HepG2 (cell line): ENCODE data around the gene ZNF275. TPM values are rescaled to one million over a fixed set of nuclear protein-coding genes. Genes with fewer than 3 reads are reported as not detected.

Source experiments
- ATAC-seq: fragments of 200-7000 bp; cut with Tn5 transposase; 3 replicates; pipeline ENCODE4 v1.9.1; 2020; ENCODE audit warnings: mild to moderate bottlenecking, moderate library complexity
- BruUV-seq: library from RNA; stranded (reverse); fragments of 400-500 nt; replicated peaks from 2 replicates; lab custom pipeline; 2021; lab: Mats Ljungman, UMichigan
- CTCF ChIA-PET: fragments of 300-600 bp; formaldehyde crosslinking; extraction: SDS; loops from one replicate; lab custom pipeline; 2021; ENCODE audit warnings: low total read pairs, inconsistent platforms, low intra/inter-chr PET ratio; lab: Yijun Ruan, JAX
- POLR2A ChIA-PET: fragments of 350-600 bp; sonication (Branson Sonifier 250); formaldehyde crosslinking; loops from one replicate; lab custom pipeline; 2020; ENCODE audit warnings: antibody characterized with exemption, inconsistent platforms; lab: Yijun Ruan, JAX
- DNase-seq: peaks from one replicate; pipeline ENCODE4 v3.0.0-alpha.2; 2015; ENCODE audit warnings: low spot score
- FAIRE-seq: peaks from 3 replicates; lab custom pipeline; 2011; peaks lifted over from hg19 to GRCh38; lab: Jason Lieb, UNC
- H2AFZ ChIP-seq: one replicate; pipeline ENCODE4 v1.6.1; 2011; ENCODE audit warnings: low read length, inconsistent platforms
- H3K27ac ChIP-seq: fragments of 300-600 bp; 3 replicates; pipeline ENCODE4 v1.8.0; 2011; ENCODE audit warnings: mixed run types, mild to moderate bottlenecking, mixed read lengths, low read length, inconsistent platforms; ENCODE audit not compliant: insufficient read depth; ENCODE audit errors: extremely low read length
- H3K27me3 ChIP-seq, 2 experiments: fragments of 200-600 bp in 1 of 2; 2 replicates in 1 of 2; 3 replicates in 1 of 2; pipeline versions ENCODE4 v1.6.0 to v1.8.0; 2011; ENCODE audit warnings: low read length in 2 of 2, mild to moderate bottlenecking in 2 of 2, moderate library complexity in 2 of 2, inconsistent platforms in 1 of 2; ENCODE audit not compliant: insufficient read depth in 2 of 2, control insufficient read depth in 1 of 2
- H3K36me3 ChIP-seq, 2 experiments: fragments of 200-600 bp in 1 of 2; replicated peaks in 1 of 2; 2 replicates in 1 of 2; 3 replicates in 1 of 2; pipeline versions ENCODE4 v1.5.1 to v1.8.0; 2011; ENCODE audit warnings: low read length in 2 of 2, inconsistent platforms in 1 of 2; ENCODE audit not compliant: insufficient read depth in 2 of 2, control insufficient read depth in 1 of 2
- H3K4me1 ChIP-seq: 2 replicates; pipeline ENCODE4 v1.5.1; 2012; ENCODE audit warnings: low read length, inconsistent platforms; ENCODE audit not compliant: insufficient read depth
- H3K4me2 ChIP-seq: 2 replicates; pipeline ENCODE4 v1.6.0; 2011; ENCODE audit warnings: low read depth, low read length, inconsistent platforms
- H3K4me3 ChIP-seq, 3 experiments: fragments of 200-600 bp in 1 of 3; sonication (generic), shearing (Covaris generic) in 1 of 3; replicated peaks in 1 of 3; 2 replicates each; pipeline ENCODE4 v1.5.1; 2011 to 2016; ENCODE audit warnings: low read length in 3 of 3, inconsistent platforms in 2 of 3, low read depth in 2 of 3, mild to moderate bottlenecking in 2 of 3, control low read depth in 1 of 3, mixed read lengths in 1 of 3; ENCODE audit not compliant: insufficient read depth in 1 of 3
- H3K79me2 ChIP-seq: one replicate; pipeline ENCODE4 v1.6.1; 2011; ENCODE audit warnings: low read length, inconsistent platforms; ENCODE audit not compliant: insufficient read depth
- H3K9ac ChIP-seq: 2 replicates; pipeline ENCODE4 v1.6.0; 2011; ENCODE audit warnings: mild to moderate bottlenecking, low read depth, low read length, inconsistent platforms; ENCODE audit not compliant: insufficient read depth
- H3K9me3 ChIP-seq: 2 replicates; pipeline ENCODE4 v1.5.1; 2012; ENCODE audit warnings: mild to moderate bottlenecking, low read length
- H4K20me1 ChIP-seq: 2 replicates; pipeline ENCODE4 v1.6.0; 2011; ENCODE audit warnings: inconsistent platforms, mild to moderate bottlenecking, low read length, moderate library complexity; ENCODE audit not compliant: insufficient read depth
- ZNF646 ChIP-seq: sonication (generic); formaldehyde crosslinking; IDR thresholded peaks from 2 replicates; pipeline ENCODE4 v1.9.0; 2021; ENCODE audit warnings: mild to moderate bottlenecking, missing genetic modification reagents
- ZSCAN5A ChIP-seq: sonication (generic); formaldehyde crosslinking; IDR thresholded peaks from 2 replicates; pipeline ENCODE4 v1.8.0; 2022; ENCODE audit warnings: mild to moderate bottlenecking, missing genetic modification reagents, borderline replicate concordance
- WGBS: methylation state at CpG from one replicate; pipeline ENCODE4 v1.1.6; 2017; ENCODE audit warnings: low lambda C conversion rate; 5-methylcytosine and 5-hydroxymethylcytosine counted together
- in situ Hi-C: cut with HindIII; loops from 2 replicates; pipeline ENCODE4 v1.10.0; 2017; ENCODE audit warnings: low pct_unique_long_range_greater_than_20kb; ENCODE audit not compliant: extremely low pct_ligation_motif_present
- intact Hi-C: fragments of 100-400 bp; cut with micrococcal nuclease; formaldehyde crosslinking; loops from one replicate; pipeline ENCODE4 v1.10.0; 2022; ENCODE audit not compliant: unreplicated experiment
- polyA plus RNA-seq, 8 experiments: library from polyadenylated mRNA; depleted of rRNA in 3 of 8; stranded (reverse) in 7 of 8; unstranded in 1 of 8; fragments of >200 nt; fragmentation: Illumina TruSeq in 4 of 8; extraction: Trizol in 4 of 8; gene quantifications; 2 replicates each; pipeline versions ENCODE4 v1.2.1 to v1.2.3, GENCODE V29; 2011 to 2016; ENCODE audit warnings: low read depth in 4 of 8, missing spikeins in 1 of 8, mixed read lengths in 1 of 8; ENCODE audit not compliant: insufficient read depth in 1 of 8
- total RNA-seq, 5 experiments: library from RNA; depleted of rRNA; stranded (reverse); fragments of >200 nt; fragmentation: Illumina TruSeq; extraction: Trizol; gene quantifications; 2 replicates each; pipeline ENCODE4 v1.2.3, GENCODE V29; 2016; ENCODE audit warnings: low read depth in 1 of 5

ZNF275 gene
- total and polyA plus RNA-seq, 2 of the 13 experiments (the other 11 are each of a cell fraction or from before 2014, with no cell fraction given) = 6.4 to 11.8 TPM

DNA sequence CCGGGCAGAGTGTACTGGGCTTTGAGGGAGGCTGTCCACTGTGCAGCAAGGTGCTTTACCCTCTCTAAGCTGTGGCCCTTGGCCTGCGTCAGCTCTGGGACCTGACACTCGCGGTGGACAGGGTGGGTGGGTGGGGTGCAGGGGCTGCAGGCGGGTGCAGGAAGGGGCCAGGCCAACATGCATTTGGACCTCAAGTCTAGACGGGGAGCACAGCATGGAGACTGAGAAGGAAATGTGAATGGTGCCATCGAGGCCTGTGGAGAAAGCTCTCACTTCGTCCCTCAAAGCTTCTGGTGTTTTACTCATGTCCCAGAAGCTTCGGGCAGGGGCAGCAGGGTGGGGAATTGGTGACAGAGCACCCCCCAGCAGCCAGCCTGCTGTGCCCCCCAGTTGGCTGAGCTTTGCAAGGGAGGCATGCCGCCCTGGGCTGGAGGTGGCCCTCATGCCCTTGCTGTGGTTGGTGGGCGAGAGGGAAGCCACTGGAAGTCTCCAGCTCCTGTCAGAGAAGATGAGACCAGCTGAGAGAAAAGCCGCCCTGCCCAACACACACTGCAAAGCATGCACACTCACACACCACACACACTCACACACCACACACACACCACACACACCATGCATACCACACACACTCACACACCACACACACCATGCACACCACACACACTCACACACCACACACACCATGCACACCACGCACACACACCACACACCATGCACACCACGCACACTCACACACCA is 54.9 kb downstream of the ZNF275 start:
- H3K36me3 ChIP-seq = no peaks in the 10 kb centered on the region
- H2AFZ ChIP-seq = no peak overlapping the region
- H3K9me3 ChIP-seq = no peaks in the 10 kb centered on the region
- no peaks in the 10 kb centered on the region for H3K27me3 ChIP-seq
- WGBS = 50% methylated on average over 2 of the region's 14 CpGs
- H3K27ac ChIP-seq = no peak overlapping the region
- H3K79me2 ChIP-seq = no peaks in the 10 kb centered on the region
- peak; percentile 78 for TF ChIP-seq ZNF646 (CRISPR knock-in tag)
- TF ChIP-seq ZSCAN5A (CRISPR knock-in tag) = no peak
- TF ChIP-seq, all 625 proteins: peak for 1
- no peak for DNase-seq
- H3K4me1 ChIP-seq = no peaks in the 10 kb centered on the region
- no peak overlapping the region for H3K4me3 ChIP-seq
- intact Hi-C loops (no loop called here), in situ Hi-C loops (no loop called here)
- peak; percentile 49 for ATAC-seq
- no peak overlapping the region for H3K4me2 ChIP-seq
- POLR2A ChIA-PET = no interaction called here
- no peaks in the 10 kb centered on the region for H4K20me1 ChIP-seq
- CTCF ChIA-PET = no interaction called here
- no TSS peak for BruUV-seq
- FAIRE-seq = no peak
- no peak overlapping the region for H3K9ac ChIP-seq
